H1 (cell line): ENCODE measurements around the gene POMT2. TPM values are rescaled to one million over a fixed set of nuclear protein-coding genes. Genes with fewer than 3 reads are reported as not detected.

ENCODE experiments used
- CTCF ChIA-PET: fragments of 300-600 bp; sonication (Branson Sonifier 250); formaldehyde crosslinking; loops from one replicate; lab custom pipeline; 2021; ENCODE audit not compliant: partially characterized antibody; lab: Charles Lee
- POLR2A ChIA-PET: fragments of 300-600 bp; sonication (Branson Sonifier 250); formaldehyde crosslinking; loops from one replicate; lab custom pipeline; 2021; ENCODE audit warnings: inconsistent platforms; ENCODE audit not compliant: partially characterized antibody; lab: Charles Lee
- DNase-seq, 2 experiments: peaks; one replicate each; pipeline versions ENCODE4 v3.0.0 to v3.0.0-alpha.2; 2010 to 2022; ENCODE audit warnings: low spot score in 2 of 2, low read depth in 1 of 2, mixed read lengths in 1 of 2
- FAIRE-seq: peaks from 2 replicates; lab custom pipeline; 2011; peaks lifted over from hg19 to GRCh38; lab: Jason Lieb, UNC
- H2AFZ ChIP-seq: 2 replicates; pipeline ENCODE4 v1.8.1; 2012; ENCODE audit warnings: low read length, inconsistent platforms
- H2AK5ac ChIP-seq: 2 replicates; pipeline ENCODE4 v1.6.1; 2013; ENCODE audit warnings: low read depth, low read length
- H2BK120ac ChIP-seq: replicated peaks from 2 replicates; pipeline ENCODE3; 2013; ENCODE audit warnings: low read depth, low read length, inconsistent platforms
- H2BK12ac ChIP-seq: 2 replicates; pipeline ENCODE4 v1.6.1; 2013; ENCODE audit warnings: low read depth, low read length
- H2BK15ac ChIP-seq: 2 replicates; pipeline ENCODE4 v1.6.1; 2013; ENCODE audit warnings: low read length
- H2BK20ac ChIP-seq: 2 replicates; pipeline ENCODE4 v1.6.1; 2013; ENCODE audit warnings: low read length
- H2BK5ac ChIP-seq: 2 replicates; pipeline ENCODE4 v1.6.1; 2013; ENCODE audit warnings: low read depth, low read length
- H3K14ac ChIP-seq: 2 replicates; pipeline ENCODE4 v1.6.1; 2013; ENCODE audit warnings: inconsistent platforms; ENCODE audit not compliant: insufficient read length
- H3K18ac ChIP-seq: 2 replicates; pipeline ENCODE4 v1.6.1; 2013; ENCODE audit warnings: low read length; ENCODE audit errors: extremely low read depth
- H3K23ac ChIP-seq: 2 replicates; pipeline ENCODE4 v1.6.1; 2013; ENCODE audit warnings: inconsistent platforms; ENCODE audit not compliant: insufficient read length
- H3K23me2 ChIP-seq: 2 replicates; pipeline ENCODE4 v1.6.1; 2013; ENCODE audit warnings: low read depth, low read length
- H3K27ac ChIP-seq: 2 replicates; pipeline ENCODE4 v1.6.1; 2011; ENCODE audit warnings: low read depth, low read length, inconsistent platforms
- H3K27me3 ChIP-seq, 4 experiments: replicated peaks in 1 of 4; 1 replicate in 1 of 4; 2 replicates in 3 of 4; pipeline versions ENCODE4 v1.6.1 to v1.8.1; 2011 to 2013; ENCODE audit warnings: low read length in 3 of 4, mild to moderate bottlenecking in 3 of 4, inconsistent platforms in 2 of 4, mixed read lengths in 2 of 4, moderate library complexity in 1 of 4; ENCODE audit not compliant: control insufficient read depth in 3 of 4, insufficient read depth in 3 of 4; ENCODE audit errors: extremely low read depth in 1 of 4
- H3K36me3 ChIP-seq, 4 experiments: 2 replicates each; pipeline versions ENCODE4 v1.6.1 to v1.8.1; 2011 to 2013; ENCODE audit warnings: mild to moderate bottlenecking in 4 of 4, low read length in 3 of 4, moderate library complexity in 2 of 4, control low read depth in 1 of 4, inconsistent platforms in 1 of 4; ENCODE audit not compliant: insufficient read depth in 4 of 4, control insufficient read depth in 2 of 4
- H3K4ac ChIP-seq: replicated peaks from 2 replicates; pipeline ENCODE3; 2013; ENCODE audit warnings: low read length, low read depth, mixed read lengths, inconsistent platforms; ENCODE audit not compliant: insufficient read length
- H3K4me1 ChIP-seq, 4 experiments: replicated peaks in 1 of 4; 1 replicate in 1 of 4; 2 replicates in 3 of 4; pipeline versions ENCODE4 v1.6.1 to v1.8.1; 2011 to 2013; ENCODE audit warnings: low read length in 3 of 4, inconsistent platforms in 2 of 4, mixed read lengths in 1 of 4; ENCODE audit not compliant: insufficient read depth in 4 of 4, control insufficient read depth in 3 of 4
- H3K4me2 ChIP-seq, 2 experiments: 2 replicates each; pipeline versions ENCODE4 v1.6.1 to v1.8.1; 2011 to 2013; ENCODE audit warnings: low read depth in 2 of 2, low read length in 2 of 2, control low read depth in 1 of 2, inconsistent platforms in 1 of 2, mild to moderate bottlenecking in 1 of 2; ENCODE audit not compliant: insufficient read depth in 1 of 2
- H3K4me3 ChIP-seq, 4 experiments: fragments of 200-600, 300-600 bp in 1 of 4; sonication (generic), shearing (Covaris generic), sonication (Bioruptor Twin) in 1 of 4; 2 replicates each; pipeline versions ENCODE4 v1.5.1 to v1.8.1; 2011 to 2016; ENCODE audit warnings: low read length in 4 of 4, low read depth in 3 of 4, control low read depth in 2 of 4, inconsistent platforms in 2 of 4, mild to moderate bottlenecking in 2 of 4, mixed read lengths in 1 of 4, moderate library complexity in 1 of 4; ENCODE audit not compliant: insufficient read depth in 2 of 4; ENCODE audit errors: extremely low read depth in 1 of 4
- H3K56ac ChIP-seq: replicated peaks from 2 replicates; pipeline ENCODE3; 2013; ENCODE audit warnings: low read depth, mild to moderate bottlenecking, mixed read lengths, low read length, inconsistent platforms; ENCODE audit not compliant: insufficient read length
- H3K79me1 ChIP-seq: 2 replicates; pipeline ENCODE4 v1.6.1; 2013; ENCODE audit warnings: low read depth, low read length, control low read depth
- H3K79me2 ChIP-seq, 2 experiments: 2 replicates each; pipeline versions ENCODE4 v1.6.1 to v1.8.1; 2012 to 2013; ENCODE audit warnings: low read length in 2 of 2, mild to moderate bottlenecking in 2 of 2, inconsistent platforms in 1 of 2; ENCODE audit not compliant: insufficient read depth in 2 of 2, control insufficient read depth in 1 of 2
- H3K9ac ChIP-seq, 4 experiments: replicated peaks in 1 of 4; 1 replicate in 1 of 4; 2 replicates in 3 of 4; pipeline versions ENCODE4 v1.6.1 to v1.8.1; 2011 to 2013; ENCODE audit warnings: low read depth in 3 of 4, low read length in 3 of 4, control low read depth in 2 of 4, mild to moderate bottlenecking in 2 of 4, moderate library complexity in 2 of 4, inconsistent platforms in 1 of 4; ENCODE audit errors: extremely low read depth in 1 of 4
- H3K9me3 ChIP-seq, 2 experiments: 2 replicates each; pipeline versions ENCODE4 v1.6.1 to v1.8.1; 2012 to 2013; ENCODE audit warnings: mild to moderate bottlenecking in 2 of 2, moderate library complexity in 2 of 2, control low read depth in 1 of 2, inconsistent platforms in 1 of 2, low read depth in 1 of 2, low read length in 1 of 2, mixed read lengths in 1 of 2; ENCODE audit not compliant: insufficient read depth in 2 of 2
- H4K20me1 ChIP-seq, 2 experiments: replicated peaks in 1 of 2; 2 replicates each; pipeline versions ENCODE3 to v1.8.1; 2011 to 2013; ENCODE audit warnings: inconsistent platforms in 2 of 2, low read length in 2 of 2, mild to moderate bottlenecking in 1 of 2; ENCODE audit not compliant: insufficient read depth in 2 of 2, control insufficient read depth in 1 of 2
- H4K5ac ChIP-seq: 2 replicates; pipeline ENCODE4 v1.6.1; 2013; ENCODE audit warnings: low read length, low read depth, mixed read lengths, inconsistent platforms; ENCODE audit not compliant: insufficient read length
- H4K8ac ChIP-seq: 2 replicates; pipeline ENCODE4 v1.8.0; 2013; ENCODE audit warnings: mild to moderate bottlenecking, moderate library complexity, low read length, inconsistent platforms; ENCODE audit not compliant: insufficient read depth; ENCODE audit errors: extremely low read depth
- H4K91ac ChIP-seq: replicated peaks from 2 replicates; pipeline ENCODE3; 2013; ENCODE audit warnings: low read length, mixed read lengths, inconsistent platforms; ENCODE audit not compliant: insufficient read length
- BACH1 ChIP-seq: IDR thresholded peaks from 2 replicates; pipeline ENCODE4 v1.6.1; 2012; ENCODE audit warnings: low read length, improper control_type of control experiment
- BCL11A ChIP-seq, 2 experiments: IDR thresholded peaks; one replicate each; pipeline ENCODE4 v1.6.1; 2011; ENCODE audit warnings: low read depth in 2 of 2, low read length in 2 of 2, mild to moderate bottlenecking in 2 of 2
- E2F6 ChIP-seq: IDR thresholded peaks from 2 replicates; pipeline ENCODE4 v1.6.1; 2012; ENCODE audit warnings: inconsistent platforms
- GABPA ChIP-seq: IDR thresholded peaks from 2 replicates; pipeline ENCODE4 v1.6.1; 2011; ENCODE audit warnings: mild to moderate bottlenecking, low read length, moderate library complexity, borderline replicate concordance; ENCODE audit not compliant: insufficient read depth
- JUND ChIP-seq: IDR thresholded peaks from 2 replicates; pipeline ENCODE4 v1.6.1; 2011; ENCODE audit warnings: mild to moderate bottlenecking, improper control_type of control experiment, low read length
- SP1 ChIP-seq: IDR thresholded peaks from 2 replicates; pipeline ENCODE4 v1.6.1; 2011; ENCODE audit warnings: low read depth, low read length
- TBP ChIP-seq: IDR thresholded peaks from 2 replicates; pipeline ENCODE4 v1.6.1; 2011; ENCODE audit warnings: low read depth, low read length, improper control_type of control experiment
- ZNF274 ChIP-seq: IDR thresholded peaks from 2 replicates; pipeline ENCODE4 v1.7.0; 2012; ENCODE audit warnings: low read length, borderline replicate concordance; ENCODE audit errors: extremely low read depth
- WGBS, 2 experiments: shearing (Covaris generic) in 1 of 2; methylation state at CpG; one replicate each; pipeline versions ENCODE4 v1.1.6 to v1.1.7; 2013 to 2015; ENCODE audit warnings: low lambda C conversion rate in 2 of 2, mixed read lengths in 2 of 2, inconsistent platforms in 1 of 2, low coverage in 1 of 2, missing lambda C conversion rate in 1 of 2; ENCODE audit not compliant: insufficient replicate concordance in 2 of 2, insufficient coverage in 1 of 2, insufficient read length in 1 of 2; ENCODE audit errors: extremely low coverage in 1 of 2, missing lambda C conversion rate in 1 of 2; 5-methylcytosine and 5-hydroxymethylcytosine counted together
- polyA plus RNA-seq, 7 experiments: library from polyadenylated mRNA; depleted of rRNA in 3 of 7; stranded (reverse) in 5 of 7; unstranded in 2 of 7; fragments of >200 nt in 5 of 7; fragments of 200-250 nt in 2 of 7; gene quantifications; 1 replicate in 5 of 7; 2 replicates in 1 of 7; 4 replicates in 1 of 7; pipeline versions ENCODE4 v1.2.1 to v1.2.3, GENCODE V29; 2011 to 2013; ENCODE audit warnings: missing spikeins in 2 of 7, mixed read lengths in 2 of 7
- total RNA-seq: library from RNA; stranded (reverse); fragmentation: NEBNext Ultra II Directional; extraction: Animal tissue kit (Norgen Biotek cat#: 25700); gene quantifications from 2 replicates; pipeline ENCODE4 v1.2.1, GENCODE V29; 2021

POMT2 gene
- total and polyA plus RNA-seq, 2 of the 8 experiments (the other 6 are each of a cell fraction or from before 2014, with no cell fraction given), result 20.8 to 44.9 TPM

- no peak overlapping the region for H4K91ac ChIP-seq
- H4K20me1 ChIP-seq, result no peaks in the 10 kb centered on the region
- H4K8ac ChIP-seq, result no peak overlapping the region
- H2BK12ac ChIP-seq, result no peak overlapping the region
- WGBS, 2 experiments, result 95% methylated on average over 2 of the region's 2 CpGs; no CpG with 5 or more reads in 1 of the 2 experiments
- no peak overlapping the region for H3K9ac ChIP-seq
- no peak overlapping the region for H3K23ac ChIP-seq
- no peak overlapping the region for H3K14ac ChIP-seq
- H3K79me2 ChIP-seq, result no peaks in the 10 kb centered on the region; a peak in 1 of 4 replicates
- H3K18ac ChIP-seq, result no peak overlapping the region
- H2AK5ac ChIP-seq, result no peak overlapping the region
- no peaks in the 10 kb centered on the region for H3K79me1 ChIP-seq
- no peak overlapping the region for H3K4me3 ChIP-seq
- ChIA-PET POLR2A (no interaction called here), CTCF (interaction anchor here (1.3 to 4.1 kb wide), 7 partner anchors 9 to 107 kb away, joined by 4 to 26 read pairs (median 5); no protein-coding TSS in a partner anchor)
- no peaks in the 10 kb centered on the region for H3K27me3 ChIP-seq
- H3K4me1 ChIP-seq, result peaks cover 0 to 1% (median 0%) of the 10 kb centered on the region in 4 experiments; a peak in 1 of 7 replicates
- H2BK5ac ChIP-seq, result no peak overlapping the region
- H4K5ac ChIP-seq, result no peak overlapping the region
- no peak overlapping the region for H3K4ac ChIP-seq
- no peak overlapping the region for H2BK20ac ChIP-seq
- DNase-seq (no peak), FAIRE-seq (no peak)
- H3K23me2 ChIP-seq, result 0 out of 2 replicates have a peak, but pooled peaks cover 2% of the 10 kb centered on the region
- no peak overlapping the region for H2AFZ ChIP-seq
- no peak overlapping the region for H2BK120ac ChIP-seq
- no peaks in the 10 kb centered on the region for H3K36me3 ChIP-seq
- no peak overlapping the region for H3K56ac ChIP-seq
- no peak overlapping the region for H3K27ac ChIP-seq
- H3K9me3 ChIP-seq, result no peaks in the 10 kb centered on the region
- H3K4me2 ChIP-seq, result no peak overlapping the region
- no peak overlapping the region for H2BK15ac ChIP-seq
- TF ChIP-seq JUND (no peak), TBP (no peak), BCL11A (IDR thresholded peaks at IDR 0.05; ENCODE audit: low read depth in 2 of 2, low read length in 2 of 2) (no peak), ZNF274 (no peak), GABPA (no peak), SP1 (no peak), BACH1 (no peak), E2F6 (no peak)
Observed at GRCh38 chr14:77230914-77231313, 89.8 kb downstream of the POMT2 start.
